DLD1 (cell line): ENCODE results near the gene TGFB1I1.
"Not testable (repeated sequence)": the region's sequence is repeated elsewhere in the genome, so short reads cannot be mapped to it uniquely, and the experiment has no call there.

Experiments used
- in situ Hi-C: cut with HindIII; loops from 2 replicates; pipeline ENCODE4 v1.10.0; 2017; ENCODE audit warnings: low sequenced_read_pairs

Gene TGFB1I1

DNA sequence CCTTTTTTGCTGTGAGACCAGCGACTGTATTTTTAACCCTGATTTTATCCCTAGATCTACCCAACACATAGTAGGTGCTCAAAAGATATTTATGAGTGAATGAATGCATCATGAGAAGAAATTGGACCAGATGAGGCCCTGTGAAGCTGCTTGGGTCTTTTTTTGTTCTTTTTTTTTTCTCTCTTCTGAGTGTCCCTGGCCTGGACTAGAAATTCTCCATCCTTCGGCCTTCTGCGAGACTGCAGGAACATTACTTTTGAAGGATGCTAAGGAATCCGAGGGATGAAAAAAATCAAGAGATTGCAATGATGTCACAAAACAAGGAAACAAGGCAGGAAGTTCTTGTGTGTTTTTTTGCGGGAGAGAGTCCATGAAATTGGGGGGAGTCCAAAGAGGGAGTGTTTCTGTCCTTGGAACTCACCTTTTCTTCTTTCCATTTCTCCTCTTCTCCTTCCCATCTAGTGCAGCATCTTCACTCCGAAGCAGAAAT, 36.8 kb downstream of the TGFB1I1 start:
- in situ Hi-C loops = no loop called here

GRCh38 chr16:31513126-31513525, 41.2 kb downstream of the TGFB1I1 start:
- in situ Hi-C loops = no loop called here

DNA sequence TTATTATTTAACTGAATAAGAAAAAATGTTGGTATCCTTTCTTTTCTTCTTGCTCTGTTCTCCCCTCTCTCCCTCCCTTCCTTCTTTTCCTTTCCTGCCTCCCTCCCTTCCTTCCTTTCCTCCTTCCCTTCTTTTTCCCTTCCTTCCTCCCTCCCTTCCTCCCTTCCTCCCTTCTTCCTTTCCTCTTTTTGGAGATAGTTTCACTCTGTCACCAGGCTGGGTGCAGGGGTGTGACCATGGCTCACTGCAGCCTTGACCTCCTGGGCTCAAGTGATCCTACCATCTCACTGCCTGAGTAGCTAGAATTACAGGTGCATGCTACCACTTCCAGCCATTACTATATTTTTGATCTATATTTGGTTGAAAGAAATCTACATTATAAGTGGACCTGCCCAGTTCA, 41.9 kb downstream of the TGFB1I1 start:
- in situ Hi-C loops = no loop called here

- in situ Hi-C loops = no loop called here
Observed at GRCh38 chr16:31517800-31518402, 45.9 kb downstream of the TGFB1I1 start.

DNA sequence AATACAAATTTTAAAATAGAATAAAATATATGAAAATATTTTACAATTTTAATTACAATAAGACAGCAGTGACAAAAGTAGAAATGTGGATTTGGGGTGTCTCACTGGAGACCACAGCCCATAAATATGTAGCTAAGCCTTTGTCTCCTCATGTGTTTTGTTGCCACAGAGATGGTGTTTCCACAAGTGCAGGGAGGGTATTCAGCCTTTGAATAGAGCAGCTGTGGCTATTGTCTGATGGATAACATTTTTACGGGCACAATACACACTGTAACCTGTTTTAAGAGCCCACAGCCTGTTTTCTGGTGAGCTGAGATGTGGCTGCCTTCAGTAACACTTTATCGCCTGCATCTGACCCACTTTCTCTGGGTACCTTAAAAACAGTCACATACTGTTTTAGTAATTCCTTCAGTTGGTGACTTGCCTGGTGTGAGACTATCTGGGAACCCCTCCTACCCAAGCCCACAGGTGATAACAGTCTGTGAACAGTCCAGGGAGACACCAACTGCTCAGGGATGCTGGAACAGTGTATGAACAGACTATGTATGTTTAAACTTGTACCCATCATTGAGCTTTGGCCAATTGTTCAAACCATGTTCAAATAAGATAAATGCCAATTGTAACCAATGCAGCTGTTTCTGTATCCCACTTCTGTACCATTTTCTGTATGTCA, 47.9 kb downstream of the TGFB1I1 start:
- in situ Hi-C loops = no loop called here

DNA sequence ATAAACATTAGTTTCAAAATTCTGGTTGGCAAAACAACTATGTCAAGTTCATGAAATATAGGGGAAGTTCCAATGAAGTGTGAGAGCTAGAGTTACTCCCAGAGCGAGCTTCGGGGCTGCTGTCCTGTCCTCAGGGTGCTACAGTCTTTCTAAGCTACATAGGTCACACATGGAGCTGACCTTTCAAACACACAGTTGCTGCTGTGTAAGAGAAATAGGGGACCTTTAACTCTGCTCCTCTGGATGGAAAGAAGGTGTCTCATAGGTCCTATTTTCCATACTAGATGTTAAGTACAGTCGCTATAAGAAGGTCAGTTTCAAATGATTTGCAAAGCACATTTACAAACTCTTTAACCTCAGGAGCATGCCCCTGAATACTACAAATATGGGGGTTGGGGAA, 49.4 kb downstream of the TGFB1I1 start:
- in situ Hi-C loops = no loop called here

GRCh38 chr16:31522071-31522470, 50.1 kb downstream of the TGFB1I1 start:
- in situ Hi-C loops = no loop called here

- in situ Hi-C loops = not testable (repeated sequence)
Observed at GRCh38 chr16:31523768-31524167, 51.8 kb downstream of the TGFB1I1 start.

- in situ Hi-C loops = no loop called here
Observed at GRCh38 chr16:31525113-31525512, 53.2 kb downstream of the TGFB1I1 start.
